DMS53 treated with DMSO at 0.1 percent for 48 hours (cell line): Measurements from ENCODE around the gene RPS6KA1.
"Not testable (repeated sequence)": the region's sequence is repeated elsewhere in the genome, so short reads cannot be mapped to it uniquely, and the experiment has no call there.

ENCODE experiments used
- DNase-seq: peaks from one replicate; lab custom pipeline; 2025; ENCODE audit not compliant: unreplicated experiment; lab: John Stamatoyannopoulos, UW

The RPS6KA1 gene

DNA sequence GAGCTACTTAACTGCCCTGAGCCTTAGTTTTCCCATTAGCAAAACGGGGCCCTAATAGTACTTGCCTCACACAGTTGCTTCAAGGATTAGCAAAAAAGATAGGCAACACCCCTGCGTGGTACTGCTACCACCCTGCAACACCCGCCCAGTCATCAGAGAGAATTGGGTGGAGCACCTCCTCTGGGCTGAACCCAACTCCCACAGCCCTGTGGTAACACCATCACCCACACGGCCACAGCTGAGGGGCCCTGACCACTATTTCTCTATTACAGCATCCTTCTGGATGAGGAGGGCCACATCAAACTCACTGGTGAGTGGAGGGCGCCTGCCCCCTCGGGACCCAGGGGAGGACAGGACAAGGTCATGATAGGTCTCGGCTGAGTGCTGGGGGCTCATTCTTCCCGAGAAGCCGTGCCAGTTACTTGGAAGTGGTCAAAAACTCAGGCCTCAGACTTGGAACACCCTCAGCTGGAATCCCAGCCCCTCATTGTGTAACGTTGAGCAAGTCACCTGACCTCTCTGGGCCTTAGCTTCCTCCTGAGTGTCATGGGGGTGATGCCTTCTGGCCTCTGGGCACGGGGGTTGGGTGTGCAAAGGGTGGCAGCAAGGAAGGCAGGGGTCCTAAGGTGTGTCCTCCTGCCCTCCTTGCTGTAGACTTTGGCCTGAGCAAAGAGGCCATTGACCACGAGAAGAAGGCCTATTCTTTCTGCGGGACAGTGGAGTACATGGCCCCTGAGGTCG is 24.6 kb downstream of the RPS6KA1 start:
- DNase-seq = no peak

DNA sequence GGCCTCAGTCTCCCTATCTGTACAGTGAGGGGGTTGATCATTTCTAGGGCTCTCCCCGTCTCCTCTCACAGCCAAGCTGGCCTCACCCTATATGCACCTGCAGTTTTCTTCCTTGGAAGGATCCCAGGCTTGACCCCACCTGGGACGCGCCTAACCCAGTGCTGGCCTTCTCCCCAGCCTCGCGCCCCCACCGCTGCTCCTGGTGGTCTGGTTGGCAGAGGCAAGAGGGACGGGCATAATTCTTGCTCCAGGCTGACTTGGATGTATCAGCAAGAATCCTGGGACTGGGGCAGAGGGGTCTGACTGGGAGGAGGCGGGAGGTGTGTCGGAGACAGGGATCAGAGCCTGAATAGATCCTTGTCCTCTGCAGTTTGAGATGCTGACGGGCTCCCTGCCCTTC is 25.2 kb downstream of the RPS6KA1 start:
- DNase-seq = no peak

DNA sequence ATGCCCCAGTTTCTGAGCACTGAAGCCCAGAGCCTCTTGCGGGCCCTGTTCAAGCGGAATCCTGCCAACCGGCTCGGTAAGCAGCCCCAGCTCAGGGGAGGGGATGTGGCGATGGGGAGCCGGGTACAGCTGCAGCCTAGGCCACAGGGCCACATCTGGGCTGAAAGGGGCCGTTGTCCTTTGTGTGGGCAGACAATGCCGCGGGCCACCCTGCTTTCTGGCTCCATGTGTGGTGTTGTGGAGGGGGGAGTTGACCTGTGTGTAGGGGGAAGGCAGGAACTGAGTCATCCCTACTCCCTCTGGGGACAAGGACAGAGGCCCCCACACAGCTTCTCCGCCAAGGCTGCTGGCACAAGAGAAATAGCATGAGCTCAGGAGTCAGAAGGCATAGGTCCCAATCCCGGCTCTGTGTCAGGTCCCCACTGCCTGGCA is 26.0 kb downstream of the RPS6KA1 start:
- no peak for DNase-seq

DNA sequence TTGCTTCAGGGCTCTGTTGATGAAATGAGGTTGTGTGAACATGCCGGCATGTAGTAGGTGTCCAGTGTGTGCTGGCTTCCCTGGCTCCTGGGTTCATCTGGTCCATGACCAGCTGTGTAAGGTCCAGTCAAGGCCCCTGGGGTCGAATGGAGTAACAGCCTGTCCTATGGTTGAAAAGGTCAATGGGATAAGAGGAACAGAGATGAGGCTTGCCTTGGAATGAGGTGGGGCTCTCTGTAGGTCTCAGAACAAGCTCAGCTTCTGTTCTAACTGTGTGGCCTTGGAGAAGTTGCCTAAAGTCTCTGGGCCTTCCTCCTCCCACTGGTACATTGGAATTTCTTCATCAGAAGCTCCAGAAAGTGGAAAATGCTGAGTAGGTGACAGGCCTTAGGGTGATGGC is 26.6 kb downstream of the RPS6KA1 start:
- no peak for DNase-seq

DNA sequence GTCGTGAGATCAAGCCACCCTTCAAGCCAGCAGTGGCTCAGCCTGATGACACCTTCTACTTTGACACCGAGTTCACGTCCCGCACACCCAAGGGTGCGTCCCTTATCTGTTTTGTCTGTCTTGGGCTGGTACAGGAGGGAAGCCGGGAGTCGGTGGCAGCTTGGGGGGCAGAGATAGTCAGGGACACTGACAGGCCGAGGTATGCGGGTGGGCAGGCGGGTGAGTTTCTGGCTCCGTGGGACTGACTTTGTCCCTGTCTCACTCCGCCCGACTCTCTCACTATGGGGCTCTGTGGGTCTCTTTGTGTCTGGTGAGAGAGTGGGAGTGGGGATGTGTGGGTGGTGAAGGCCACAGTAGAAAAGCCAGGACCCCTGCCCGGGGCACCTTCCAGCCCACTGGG is 27.4 kb downstream of the RPS6KA1 start:
- DNase-seq = no peak

DNA sequence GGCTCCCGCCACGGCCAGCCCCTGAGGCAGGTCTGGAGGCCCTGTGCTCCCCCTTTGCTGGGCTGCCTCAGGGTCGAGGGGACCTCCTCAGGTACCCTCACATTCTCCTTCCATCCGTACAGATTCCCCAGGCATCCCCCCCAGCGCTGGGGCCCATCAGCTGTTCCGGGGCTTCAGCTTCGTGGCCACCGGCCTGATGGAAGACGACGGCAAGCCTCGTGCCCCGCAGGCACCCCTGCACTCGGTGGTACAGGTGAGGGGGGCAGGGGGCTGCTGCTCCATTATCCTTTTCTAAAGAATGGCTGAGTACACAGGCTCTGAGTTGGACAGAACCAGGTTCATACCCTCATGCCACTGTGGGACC is 29.1 kb downstream of the RPS6KA1 start:
- DNase-seq = no peak

DNA sequence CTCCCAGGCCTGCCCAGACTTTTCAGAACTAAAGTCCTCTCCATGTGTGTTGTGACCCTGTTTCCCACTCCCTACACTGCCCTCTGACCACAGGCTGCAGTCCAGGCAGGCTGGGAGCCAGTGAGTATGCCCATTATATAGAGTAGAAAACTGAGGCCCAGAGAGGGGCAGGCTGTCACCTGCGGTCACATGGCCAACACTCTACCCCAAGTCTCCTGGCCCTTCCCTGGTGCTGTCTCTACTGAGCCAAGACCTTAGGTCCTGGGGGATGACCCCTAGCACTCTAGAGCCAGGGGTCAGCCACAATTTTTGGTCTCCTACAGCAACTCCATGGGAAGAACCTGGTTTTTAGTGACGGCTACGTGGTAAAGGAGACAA is 30.8 kb downstream of the RPS6KA1 start:
- DNase-seq = no peak

DNA sequence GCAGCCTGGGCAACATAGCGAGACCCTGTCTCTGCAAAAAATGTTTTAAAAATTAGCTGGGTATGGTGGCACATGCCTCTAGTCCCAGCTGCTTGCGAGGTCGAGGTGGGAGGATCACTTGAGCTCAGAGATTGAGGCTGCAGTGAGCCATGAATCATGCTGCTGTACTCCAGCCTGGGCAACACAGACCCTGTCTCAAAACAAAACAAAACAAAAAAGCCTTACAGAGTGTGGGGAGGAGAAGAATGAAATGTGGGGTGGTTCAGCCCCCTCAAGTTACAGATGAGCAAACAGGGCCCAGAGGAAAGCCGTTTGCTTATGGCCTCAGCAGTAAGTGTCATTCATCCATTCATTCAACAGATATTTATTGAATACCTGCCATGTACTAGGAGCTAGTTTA is 40.7 kb downstream of the RPS6KA1 start:
- DNase-seq = no peak

DNA sequence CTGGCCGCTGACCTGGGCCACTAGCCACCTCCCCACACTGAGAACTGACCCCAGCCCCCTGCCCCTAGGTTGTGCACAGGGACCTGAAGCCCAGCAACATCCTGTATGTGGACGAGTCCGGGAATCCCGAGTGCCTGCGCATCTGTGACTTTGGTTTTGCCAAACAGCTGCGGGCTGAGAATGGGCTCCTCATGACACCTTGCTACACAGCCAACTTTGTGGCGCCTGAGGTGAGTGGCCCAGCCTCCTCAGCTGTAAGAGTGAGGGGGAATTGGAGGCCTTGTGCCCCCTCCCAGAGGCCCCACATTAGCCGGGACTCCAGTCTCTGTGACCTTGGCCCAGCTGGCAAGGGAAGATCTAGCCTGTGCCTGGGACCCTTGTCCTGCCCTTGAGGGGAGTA is 41.8 kb downstream of the RPS6KA1 start:
- no peak for DNase-seq

DNA sequence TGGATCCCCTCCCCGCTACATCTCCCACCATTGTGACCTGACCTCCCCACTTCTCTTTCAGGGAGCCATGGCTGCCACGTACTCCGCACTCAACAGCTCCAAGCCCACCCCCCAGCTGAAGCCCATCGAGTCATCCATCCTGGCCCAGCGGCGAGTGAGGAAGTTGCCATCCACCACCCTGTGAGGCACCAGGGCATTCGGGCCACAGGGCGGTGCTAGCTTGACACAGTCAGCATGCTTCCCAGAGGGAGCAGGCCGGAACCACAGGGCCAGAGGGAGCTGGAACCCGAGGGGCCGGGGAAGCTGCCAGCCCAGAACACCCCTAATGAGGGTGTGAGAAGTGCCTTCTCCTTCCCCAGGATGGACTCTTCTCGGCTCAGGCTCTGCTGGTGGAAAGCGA is 44.5 kb downstream of the RPS6KA1 start:
- DNase-seq = no peak

DNA sequence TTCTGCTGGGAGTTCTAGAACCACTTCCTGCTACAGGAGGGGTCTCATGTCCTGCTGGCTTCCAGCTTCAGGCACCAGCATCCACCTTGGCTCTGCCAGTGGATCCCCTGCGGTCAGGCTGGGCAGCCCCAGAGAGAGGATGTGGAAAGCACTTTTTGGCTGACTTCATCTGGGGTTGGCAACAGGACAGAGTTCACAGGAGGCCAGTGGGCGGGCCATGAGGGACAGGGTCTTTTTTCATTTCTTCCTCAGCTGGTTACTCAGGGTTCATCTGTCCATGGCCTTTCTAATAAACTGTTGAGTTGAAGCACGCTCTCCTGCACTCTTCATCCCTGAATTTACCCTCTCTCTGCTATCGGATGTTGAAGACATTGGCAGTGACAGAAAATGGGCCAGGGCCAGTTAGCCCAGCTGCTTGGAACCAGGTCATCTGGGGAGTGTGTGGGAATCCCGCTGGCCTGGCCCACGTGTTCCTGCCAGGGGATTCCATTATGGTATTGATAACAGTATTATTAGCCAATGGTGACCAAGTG is 45.2 kb downstream of the RPS6KA1 start:
- no peak for DNase-seq

DNA sequence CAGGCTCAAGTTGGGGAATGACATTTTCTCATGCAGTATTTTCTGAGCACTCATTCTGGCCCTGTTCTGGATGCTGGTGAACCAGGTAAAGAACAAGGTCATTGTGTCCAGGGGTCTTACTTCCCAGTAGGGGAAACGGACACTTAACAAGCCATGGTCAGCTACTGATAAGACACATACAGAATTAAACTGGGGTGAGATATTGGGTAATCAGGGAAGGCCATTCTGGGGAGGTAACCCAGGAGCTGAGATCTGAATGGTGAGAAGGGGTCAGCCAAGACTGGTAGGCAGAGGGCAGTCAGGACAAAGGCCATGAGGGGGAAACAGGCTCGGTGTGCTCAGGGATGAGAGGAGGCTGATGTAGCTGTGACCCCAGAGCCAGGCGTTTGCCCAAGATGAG is 45.8 kb downstream of the RPS6KA1 start:
- DNase-seq = no peak

DNA sequence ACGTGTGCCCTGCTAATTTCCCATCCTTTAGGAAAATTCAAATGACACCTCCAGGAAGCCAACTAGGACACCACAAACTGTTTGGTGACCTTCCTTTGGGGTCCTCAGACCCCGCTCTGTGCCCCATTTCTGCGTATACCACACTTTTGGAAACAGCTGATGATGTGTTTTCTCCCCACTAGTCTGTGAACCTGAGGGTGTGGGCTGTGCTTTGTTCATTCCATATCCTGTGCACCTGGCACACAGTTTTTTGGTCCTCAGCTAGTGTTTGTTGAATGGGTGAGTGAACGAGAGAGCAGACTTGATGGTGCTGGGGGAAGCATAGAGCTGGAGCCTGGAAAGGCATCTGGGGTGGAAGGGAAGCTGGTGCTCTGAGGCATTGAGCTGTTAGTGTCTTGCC is 48.6 kb downstream of the RPS6KA1 start:
- DNase-seq = no peak

DNA sequence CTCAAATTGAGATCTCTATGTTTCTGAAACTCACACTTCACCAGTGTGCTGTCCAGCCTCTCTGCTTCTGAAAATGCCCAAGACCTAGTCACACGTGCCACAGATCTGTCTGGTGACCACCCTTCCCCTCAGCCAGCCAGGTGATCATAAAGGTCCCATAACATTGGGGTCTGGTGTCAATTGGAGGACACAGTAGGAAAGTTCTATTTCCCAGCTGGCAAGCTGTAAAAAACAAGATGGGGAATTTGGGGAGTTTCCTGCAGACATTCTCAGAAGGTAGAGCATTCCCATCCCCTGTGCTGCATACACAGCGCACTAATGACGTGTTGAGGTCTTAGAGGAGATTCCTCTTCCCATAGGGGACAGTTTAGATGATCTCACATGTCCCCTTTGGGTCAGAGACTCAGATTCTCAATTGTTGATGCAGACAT is 50.1 kb downstream of the RPS6KA1 start:
- DNase-seq = no peak

DNA sequence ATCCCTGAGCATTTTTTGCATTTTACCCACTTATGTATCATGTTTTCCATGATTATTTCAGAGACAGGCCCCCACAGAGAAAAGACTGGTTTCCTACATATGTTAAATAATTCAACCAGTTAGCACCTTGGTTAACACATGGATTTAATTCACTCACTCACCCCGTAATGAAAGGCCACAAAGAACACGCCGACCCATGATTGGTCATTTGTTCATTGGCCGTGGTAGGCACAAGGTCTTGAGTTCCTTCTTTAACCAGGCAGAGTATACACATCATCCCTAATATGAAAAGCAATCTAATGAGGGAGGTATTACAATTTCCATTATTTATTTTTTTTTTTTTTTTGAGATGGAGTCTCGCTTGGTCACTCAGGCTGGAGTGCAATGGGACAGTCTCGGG is 50.6 kb downstream of the RPS6KA1 start:
- DNase-seq = no peak

DNA sequence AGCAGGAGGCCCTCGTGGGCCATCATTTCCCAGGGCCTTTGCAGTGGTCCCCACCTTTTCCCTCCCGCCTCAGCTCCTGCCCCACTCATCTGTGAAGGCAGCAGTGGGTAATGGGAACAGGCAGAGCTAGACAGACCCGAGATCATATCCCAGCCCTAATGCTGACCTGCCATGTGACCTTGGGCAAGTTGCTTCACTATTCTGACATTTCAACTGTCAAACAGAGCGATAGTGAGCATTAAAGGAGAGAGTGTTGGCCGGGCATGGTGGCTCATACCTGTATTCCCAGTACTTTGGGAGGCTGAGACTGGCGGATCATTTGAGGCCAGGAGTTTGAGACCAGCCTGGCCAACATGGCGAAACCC is 51.7 kb downstream of the RPS6KA1 start:
- DNase-seq = no peak

DNA sequence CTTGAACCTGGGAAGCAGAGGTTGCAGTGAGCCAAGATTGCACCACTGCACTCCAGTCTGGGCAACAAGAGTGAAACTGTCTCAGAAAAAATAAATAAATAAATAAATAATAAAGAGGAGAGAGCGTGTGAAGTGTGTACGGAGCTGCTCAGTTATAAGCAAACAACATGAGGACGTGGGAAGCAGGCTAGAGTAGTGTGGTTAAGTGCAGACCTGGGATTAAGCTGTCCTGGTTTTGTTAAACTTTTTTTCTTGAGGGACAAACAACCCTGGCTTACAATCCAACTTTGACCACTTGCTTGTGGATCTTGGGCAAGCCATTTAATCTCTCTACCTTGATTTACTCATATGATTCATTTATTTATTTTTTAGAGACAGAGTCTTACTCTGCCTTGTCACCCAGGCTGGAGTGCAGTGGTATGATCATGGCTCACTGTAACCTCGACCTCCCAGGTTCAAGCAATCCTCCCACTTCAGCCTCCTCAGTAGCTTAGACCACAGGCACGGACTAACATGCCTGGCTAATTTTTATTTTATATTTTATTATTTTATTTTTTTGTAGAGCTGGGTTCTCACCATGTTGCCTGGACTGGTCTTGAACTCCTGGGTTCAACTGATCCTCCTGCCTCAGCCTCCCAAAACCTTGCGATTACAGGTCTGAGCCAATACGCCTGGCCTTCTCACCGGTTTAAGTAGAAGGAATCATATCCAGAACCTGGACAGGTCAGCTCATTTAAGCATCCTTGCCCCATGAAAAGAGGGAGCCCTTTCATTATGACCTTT is 52.7 kb downstream of the RPS6KA1 start:
- peak; percentile 13 for DNase-seq

DNA sequence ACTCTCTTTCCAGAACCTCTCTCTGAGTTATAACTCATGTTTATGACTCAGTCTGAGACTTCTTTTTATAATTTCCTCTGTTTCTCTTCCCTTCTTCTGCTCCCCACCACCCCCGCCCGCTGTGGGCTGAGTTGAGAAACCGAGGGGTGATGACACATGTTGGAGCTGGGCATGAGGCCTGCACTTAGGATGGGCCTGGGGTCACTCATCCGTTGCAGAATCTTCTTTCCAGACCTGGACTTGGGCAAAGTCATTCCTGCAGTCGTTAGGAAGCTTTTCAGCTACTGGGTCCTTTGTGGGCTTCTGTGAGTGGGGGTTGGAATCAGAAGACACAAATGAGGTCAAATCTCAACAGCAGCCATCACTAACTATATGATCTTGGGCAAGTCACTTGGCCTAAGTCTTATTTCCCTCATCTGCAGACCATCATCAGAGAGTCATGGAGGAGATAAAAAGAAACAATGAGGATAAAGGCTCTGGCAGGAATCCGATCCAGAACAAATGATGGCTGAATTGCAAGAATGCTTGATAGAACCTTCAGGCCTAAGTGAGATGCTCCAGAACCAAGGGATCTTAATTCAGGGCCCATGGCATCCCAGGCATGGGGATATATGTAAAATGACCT is 53.4 kb downstream of the RPS6KA1 start:
- no peak for DNase-seq

DNA sequence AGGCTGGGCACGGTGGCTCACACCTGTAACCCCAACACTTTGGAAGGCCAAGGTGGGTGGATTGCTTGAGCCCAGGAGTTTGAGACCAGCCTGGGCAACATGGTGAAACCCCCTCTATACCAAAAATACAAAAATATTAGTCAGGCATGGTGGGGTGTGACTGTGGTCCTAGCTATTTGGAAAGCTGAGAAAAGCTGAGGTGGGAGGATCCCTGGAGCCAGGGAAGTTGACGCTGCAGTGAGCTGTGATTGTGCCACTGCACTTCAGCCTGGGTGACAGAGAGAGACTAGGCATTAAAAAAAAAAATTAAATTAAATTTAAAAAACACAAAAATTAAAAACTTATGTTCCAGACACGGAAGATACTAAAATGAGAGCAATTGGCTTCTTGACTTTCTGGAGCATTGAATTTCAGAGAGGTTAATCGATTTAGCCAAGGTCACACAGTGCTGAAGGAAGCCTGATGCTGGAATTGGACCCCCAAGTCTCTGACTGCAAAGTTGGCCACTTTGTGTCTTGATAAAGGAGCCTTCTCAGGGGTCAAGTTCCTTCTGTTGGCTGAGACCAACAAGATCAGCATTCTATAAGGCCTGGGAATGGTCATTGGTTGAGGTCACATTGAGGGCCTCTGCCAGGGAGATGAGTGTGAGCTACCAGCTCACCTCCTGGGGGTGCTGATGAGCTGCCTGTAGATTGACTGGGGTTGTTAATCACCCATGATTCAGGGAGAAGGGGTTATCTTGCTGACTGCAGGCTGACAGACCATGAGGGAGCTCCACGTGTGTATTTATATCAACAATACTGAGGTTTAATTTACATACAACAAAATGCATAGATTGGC is 54.3 kb downstream of the RPS6KA1 start:
- DNase-seq = no peak

DNA sequence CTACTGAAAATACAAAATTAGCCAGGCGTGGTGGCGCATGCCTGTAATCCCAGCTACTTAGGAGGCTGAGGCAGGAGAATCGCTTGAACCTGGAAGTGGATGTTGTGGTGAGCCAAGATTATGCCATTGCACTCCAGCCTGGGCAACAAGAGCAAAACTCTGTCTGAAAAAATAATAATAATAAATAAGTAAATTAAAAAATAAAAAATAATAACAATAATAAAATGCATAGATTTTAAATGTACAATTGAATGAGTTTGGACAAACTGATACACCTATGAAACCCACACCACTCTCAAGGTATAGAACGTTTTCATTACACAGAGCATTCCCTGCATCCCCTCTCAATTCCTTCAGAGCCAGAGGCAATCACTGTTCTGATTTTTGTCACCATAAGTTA is 55.0 kb downstream of the RPS6KA1 start:
- not testable (repeated sequence) for DNase-seq

DNA sequence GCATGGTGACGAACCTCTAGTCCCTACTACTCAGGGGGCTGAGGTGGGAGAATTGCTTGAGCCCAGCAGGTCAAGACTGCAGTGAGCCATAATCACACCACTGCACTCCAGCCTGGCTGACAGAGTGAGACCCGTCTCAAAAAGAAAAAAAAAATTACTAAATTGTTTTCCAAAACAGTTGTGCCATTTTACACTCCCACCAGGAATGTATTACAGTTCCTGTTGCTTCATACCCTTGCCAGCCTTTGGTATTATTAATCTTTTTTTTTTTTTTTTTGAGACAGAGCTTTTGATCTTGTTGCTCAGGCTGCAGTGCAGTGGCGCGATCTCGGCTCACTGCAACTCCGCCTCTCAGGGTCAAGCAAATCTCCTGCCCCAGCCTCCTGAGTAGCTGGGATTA is 55.9 kb downstream of the RPS6KA1 start:
- no peak for DNase-seq
